Ovary (tissue), 9 donors: ENCODE measurements around the gene SMIM41. TPM values are rescaled to one million over a fixed set of nuclear protein-coding genes. Genes with fewer than 3 reads are reported as not detected.

Experiments used
- DNase-seq, 5 donors: peaks; one replicate each; pipeline ENCODE4 v3.0.0-alpha.2; 2019 to 2020
- H3K27ac ChIP-seq, 2 donors: fragments of 200-600 bp; one replicate each; pipeline versions ENCODE4 v1.5.1 to v1.8.0; 2019 to 2022
- H3K27me3 ChIP-seq: fragments of 200-600 bp; one replicate; pipeline ENCODE4 v1.8.0; 2022
- H3K36me3 ChIP-seq: fragments of 200-600 bp; sonication (generic); one replicate; pipeline ENCODE4 v1.5.1; 2019
- H3K4me1 ChIP-seq: one replicate; pipeline ENCODE4 v1.8.1; 2013; ENCODE audit warnings: mild to moderate bottlenecking, moderate library complexity; ENCODE audit not compliant: insufficient read depth
- H3K4me3 ChIP-seq: fragments of 200-600 bp; sonication (generic); one replicate; pipeline ENCODE4 v1.5.1; 2017
- H3K9me3 ChIP-seq, 2 donors: fragments of 200-600 bp in 1 of 2; sonication (generic) in 1 of 2; one replicate each; pipeline versions ENCODE4 v1.5.1 to v1.8.1; 2013 to 2019; ENCODE audit warnings: mild to moderate bottlenecking in 1 of 2, moderate library complexity in 1 of 2
- EP300 ChIP-seq: sonication (generic); formaldehyde crosslinking; IDR thresholded peaks from one replicate; pipeline ENCODE4 v1.6.1; 2017; ENCODE audit warnings: antibody characterized with exemption
- POLR2A ChIP-seq: fragments of 450-650 bp; IDR thresholded peaks from one replicate; pipeline ENCODE4 v1.6.1; 2017; ENCODE audit warnings: antibody characterized with exemption, mild to moderate bottlenecking, moderate library complexity
- WGBS, 3 donors: extraction: QIAGEN DNeasy Blood & Tissue Kit in 1 of 3; methylation state at CpG; one replicate each; pipeline versions ENCODE4 v1.1.5 to v1.1.7; 2013 to 2017; 5-methylcytosine and 5-hydroxymethylcytosine counted together
- intact Hi-C, 4 donors: fragments of 100-400 bp; cut with DNase I; formaldehyde crosslinking; loops; one replicate each; pipeline versions ENCODE4 v1.11.0 to v1.15.1; 2022 to 2023
- polyA plus RNA-seq, 2 donors: library from polyadenylated mRNA; stranded (reverse); fragments of 200-250 nt in 1 of 2; fragments of 350-450 nt in 1 of 2; fragmentation: Illumina TruSeq in 1 of 2; extraction: RNeasy Lipid Tissue Mini Kit (QIAGEN cat#74804) in 1 of 2; gene quantifications; one replicate each; pipeline ENCODE4 v1.2.3, GENCODE V29; 2013 to 2014
- total RNA-seq, 7 donors: library from RNA; depleted of rRNA in 2 of 7; stranded (reverse); fragments of >200 nt in 2 of 7; fragmentation: NEBNext Ultra II Directional in 3 of 7; extraction: Animal tissue kit (Norgen Biotek cat#: 25700) in 3 of 7; gene quantifications; one replicate each; pipeline versions ENCODE4 v1.1.0 to v1.2.4, GENCODE V29; 2016 to 2023
- TF ChIP-seq, protein P1 (sequence below), 3 donors: fragments of 450-650 bp in 2 of 3; fragments of 200-600 bp in 1 of 3; IDR thresholded peaks; one replicate each; pipeline versions ENCODE4 v1.5.1 to v1.8.0; 2016 to 2022; ENCODE audit warnings: antibody characterized with exemption in 3 of 3, mild to moderate bottlenecking in 1 of 3
- donor health status: DM: no; HTN: no; CAD: no; lungs with moderate emphysema.
- donor health status: DM: no; HTN: no; CAD: no.
- donor health status: Bipolar disorder and iron deficiency.
- donor health status: DM: yes; HTN: yes; CAD: no.
- donor health status: DM: no; HTN: no; CAD: no.
- donor health status: DM: yes; HTN: yes; CAD: no.

The SMIM41 gene
- total and polyA plus RNA-seq, 9 donors = 0.32 to 4.5 (median 2.8) TPM

- no peak for DNase-seq
- Histone ChIP-seq H3K27me3 (no peaks in the 10 kb centered on the region), H3K9me3 (no peaks in the 10 kb centered on the region), H3K27ac (peak overlapping the region; percentile 87 to 88), H3K4me3 (no peak overlapping the region), H3K4me1 (peaks cover 19% of the 10 kb centered on the region), H3K36me3 (no peaks in the 10 kb centered on the region)
- WGBS, 3 donors = 18 to 34% (median 23%) methylated on average over 4 of the region's 4 CpGs
- TF ChIP-seq, protein P1, sequence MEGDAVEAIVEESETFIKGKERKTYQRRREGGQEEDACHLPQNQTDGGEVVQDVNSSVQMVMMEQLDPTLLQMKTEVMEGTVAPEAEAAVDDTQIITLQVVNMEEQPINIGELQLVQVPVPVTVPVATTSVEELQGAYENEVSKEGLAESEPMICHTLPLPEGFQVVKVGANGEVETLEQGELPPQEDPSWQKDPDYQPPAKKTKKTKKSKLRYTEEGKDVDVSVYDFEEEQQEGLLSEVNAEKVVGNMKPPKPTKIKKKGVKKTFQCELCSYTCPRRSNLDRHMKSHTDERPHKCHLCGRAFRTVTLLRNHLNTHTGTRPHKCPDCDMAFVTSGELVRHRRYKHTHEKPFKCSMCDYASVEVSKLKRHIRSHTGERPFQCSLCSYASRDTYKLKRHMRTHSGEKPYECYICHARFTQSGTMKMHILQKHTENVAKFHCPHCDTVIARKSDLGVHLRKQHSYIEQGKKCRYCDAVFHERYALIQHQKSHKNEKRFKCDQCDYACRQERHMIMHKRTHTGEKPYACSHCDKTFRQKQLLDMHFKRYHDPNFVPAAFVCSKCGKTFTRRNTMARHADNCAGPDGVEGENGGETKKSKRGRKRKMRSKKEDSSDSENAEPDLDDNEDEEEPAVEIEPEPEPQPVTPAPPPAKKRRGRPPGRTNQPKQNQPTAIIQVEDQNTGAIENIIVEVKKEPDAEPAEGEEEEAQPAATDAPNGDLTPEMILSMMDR (IDR thresholded peaks at IDR 0.05) = no peak
- intact Hi-C loops = loop anchor here in 3 of 4 donors (2.0 to 5.0 kb wide), 2 partner anchors 58 to 75 kb away; partner anchors contain the start of gene TAMALIN (in 1 of the 3)
These were observed 3.1 kb downstream of the SMIM41 start for GRCh38 chr12:52082669-52082987.

- TF ChIP-seq POLR2A = peak; percentile 26
- TF ChIP-seq, protein P1 (IDR thresholded peaks at IDR 0.05) = peak; percentile 92 to 98 (median 97)
- TF ChIP-seq EP300 = no peak
These were observed 3.6 kb downstream of the SMIM41 start for GRCh38 chr12:52082988-52083637.

GRCh38 chr12:52083638-52083996, 4.1 kb downstream of the SMIM41 start:
- Histone ChIP-seq H3K4me3 (no peak overlapping the region), H3K36me3 (no peaks in the 10 kb centered on the region), H3K27me3 (no peaks in the 10 kb centered on the region), H3K9me3 (no peaks in the 10 kb centered on the region), H3K4me1 (peaks cover 19% of the 10 kb centered on the region), H3K27ac (no peak overlapping the region)
- 4 to 6% (median 5%) methylated on average over 2 of the region's 2 CpGs for WGBS, 3 donors
- no peak for DNase-seq
- intact Hi-C loops = loop anchor here (1.0 to 5.0 kb wide), 3 partner anchors 58 to 76 kb away; partner anchors contain the start of gene TAMALIN (in 1 of the 4)
- TF ChIP-seq, protein P1 (IDR thresholded peaks at IDR 0.05) = no peak
- TF ChIP-seq EP300 (no peak), POLR2A (no peak)

More at GRCh38 chr12:52082988-52083637, 3.6 kb downstream of the SMIM41 start:
- intact Hi-C loops = loop anchor here (1.0 to 5.0 kb wide), 3 partner anchors 58 to 76 kb away; partner anchors contain the start of gene TAMALIN (in 1 of the 4)
- Histone ChIP-seq H3K4me3 (no peak overlapping the region), H3K27ac (peak overlapping the region; percentile 87 to 88), H3K36me3 (no peaks in the 10 kb centered on the region), H3K4me1 (peaks cover 19% of the 10 kb centered on the region), H3K27me3 (no peaks in the 10 kb centered on the region), H3K9me3 (no peaks in the 10 kb centered on the region)
- DNase-seq = peak; percentile 67 to 83 (median 73)
- 20 to 25% (median 25%) methylated on average over 11 of the region's 11 CpGs for WGBS, 3 donors

GRCh38 chr12:52084491-52085231, 5.2 kb downstream of the SMIM41 start:
- intact Hi-C loops = loop anchor here in 1 of 4 donors (5.0 kb wide), 1 partner anchor 77 kb away; the partner anchor contains the start of gene TAMALIN

More at GRCh38 chr12:52084491-52085231, 5.2 kb downstream of the SMIM41 start:
- Histone ChIP-seq H3K27ac (no peak overlapping the region), H3K36me3 (no peaks in the 10 kb centered on the region), H3K9me3 (no peaks in the 10 kb centered on the region), H3K27me3 (no peaks in the 10 kb centered on the region), H3K4me1 (peaks cover 16% of the 10 kb centered on the region), H3K4me3 (no peak overlapping the region)
- no peak for DNase-seq
- TF ChIP-seq POLR2A (no peak), EP300 (no peak)
- TF ChIP-seq, protein P1 (IDR thresholded peaks at IDR 0.05) = no peak
- WGBS, 3 donors = 85 to 89% (median 87%) methylated on average over 9 of the region's 9 CpGs
